ENCODE measurements around the gene NRCAM. TPM values are rescaled to one million over a fixed set of nuclear protein-coding genes. Genes with fewer than 3 reads are reported as not detected.

NRCAM gene
- total RNA-seq, 2 experiments from 2014 or later = 3.4 to 7.0 TPM

GRCh38 chr7:108291152-108291508, 165.1 kb downstream of the NRCAM start:
- H3K9me3 ChIP-seq (ENCODE audit: control insufficient read depth in 1 of 2, insufficient read depth in 1 of 2, low read length in 2 of 2) = no peaks in the 10 kb centered on the region
- Mint-ChIP-seq H3K4me1 (ENCODE audit: low read depth) (no peaks in the 10 kb centered on the region), H3K27ac (no peak overlapping the region), H3K9me3 (no peaks in the 10 kb centered on the region), H3K36me3 (ENCODE audit: low read depth) (no peaks in the 10 kb centered on the region), H3K4me3 (no peak overlapping the region), H3K27me3 (peaks cover 11% of the 10 kb centered on the region)
- DNase-seq = no peak
- CTCF ChIA-PET = no interaction called here
- H3K27me3 ChIP-seq (ENCODE audit: control insufficient read depth in 1 of 2, insufficient read depth in 2 of 2, low read length in 2 of 2) = peaks cover 0 to 5% of the 10 kb centered on the region in 2 experiments
- no peak for TF ChIP-seq CTCF (IDR thresholded peaks at IDR 0.05)
- H3K4me3 ChIP-seq (ENCODE audit: low read length) = no peak overlapping the region
- no peak for ATAC-seq (ENCODE audit: poor library complexity)
- intact Hi-C loops (cut with DNase I, micrococcal nuclease) = no loop called here
- H3K4me1 ChIP-seq (ENCODE audit: insufficient read depth, low read length) = no peaks in the 10 kb centered on the region
- no peaks in the 10 kb centered on the region for H3K36me3 ChIP-seq (ENCODE audit: insufficient read depth, low read length)
- POLR2A ChIA-PET = no interaction called here
- no peak overlapping the region for H3K27ac ChIP-seq (ENCODE audit: low read depth in 1 of 2, low read length in 2 of 2)

- H3K27ac ChIP-seq (ENCODE audit: low read depth in 1 of 2, low read length in 2 of 2) = no peak overlapping the region
- Mint-ChIP-seq H3K4me1 (ENCODE audit: low read depth) (no peaks in the 10 kb centered on the region), H3K4me3 (no peak overlapping the region), H3K27ac (no peak overlapping the region), H3K36me3 (ENCODE audit: low read depth) (no peaks in the 10 kb centered on the region), H3K9me3 (no peaks in the 10 kb centered on the region), H3K27me3 (peaks cover 11% of the 10 kb centered on the region)
- ATAC-seq (ENCODE audit: poor library complexity) (no peak), DNase-seq (no peak)
- TF ChIP-seq CTCF (IDR thresholded peaks at IDR 0.05) = no peak
- ChIA-PET POLR2A (no interaction called here), CTCF (interaction anchor here (1.2 kb wide), 1 partner anchor 8 kb away, joined by 3 read pairs; no protein-coding TSS in a partner anchor)
- peaks cover 2 to 4% of the 10 kb centered on the region in 2 experiments for H3K27me3 ChIP-seq (ENCODE audit: control insufficient read depth in 1 of 2, insufficient read depth in 2 of 2, low read length in 2 of 2)
- no peak overlapping the region for H3K4me3 ChIP-seq (ENCODE audit: low read length)
- no peaks in the 10 kb centered on the region for H3K9me3 ChIP-seq (ENCODE audit: control insufficient read depth in 1 of 2, insufficient read depth in 1 of 2, low read length in 2 of 2)
- no peaks in the 10 kb centered on the region for H3K36me3 ChIP-seq (ENCODE audit: insufficient read depth, low read length)
- intact Hi-C loops (cut with DNase I, micrococcal nuclease) = no loop called here
- H3K4me1 ChIP-seq (ENCODE audit: insufficient read depth, low read length) = no peaks in the 10 kb centered on the region
Measured at GRCh38 chr7:108290459-108291151, 165.6 kb downstream of the NRCAM start.

GRCh38 chr7:108289852-108290251, 166.4 kb downstream of the NRCAM start:
- H3K27ac ChIP-seq (ENCODE audit: low read depth in 1 of 2, low read length in 2 of 2) = no peak overlapping the region
- H3K9me3 ChIP-seq (ENCODE audit: control insufficient read depth in 1 of 2, insufficient read depth in 1 of 2, low read length in 2 of 2) = no peaks in the 10 kb centered on the region
- no peaks in the 10 kb centered on the region for H3K36me3 Mint-ChIP-seq (ENCODE audit: low read depth)
- no peak overlapping the region for H3K4me3 Mint-ChIP-seq
- ATAC-seq (ENCODE audit: poor library complexity) (no peak), DNase-seq (no peak)
- H3K4me1 ChIP-seq (ENCODE audit: insufficient read depth, low read length) = no peaks in the 10 kb centered on the region
- ChIA-PET POLR2A (no interaction called here), CTCF (interaction anchor here (1.2 kb wide), 1 partner anchor 9 kb away, joined by 3 read pairs; no protein-coding TSS in a partner anchor)
- no peak for TF ChIP-seq CTCF (IDR thresholded peaks at IDR 0.05)
- H3K4me3 ChIP-seq (ENCODE audit: low read length) = no peak overlapping the region
- H3K27me3 ChIP-seq (ENCODE audit: control insufficient read depth in 1 of 2, insufficient read depth in 2 of 2, low read length in 2 of 2) = peaks cover 0 to 4% of the 10 kb centered on the region in 2 experiments
- no peak overlapping the region for H3K27ac Mint-ChIP-seq
- H3K9me3 Mint-ChIP-seq = no peaks in the 10 kb centered on the region
- intact Hi-C loops (cut with DNase I, micrococcal nuclease) = no loop called here
- H3K27me3 Mint-ChIP-seq = peaks cover 17% of the 10 kb centered on the region
- H3K36me3 ChIP-seq (ENCODE audit: insufficient read depth, low read length) = no peaks in the 10 kb centered on the region
- no peaks in the 10 kb centered on the region for H3K4me1 Mint-ChIP-seq (ENCODE audit: low read depth)
